Stimulated activated CD8-positive, alpha-beta memory T cell treated with anti-CD3 and anti-CD28 coated beads, Interleukin-15, amount 100 ng/mL, for 4 hours (primary cell): ENCODE measurements around the gene TTL.
A peak's percentile ranks its signal among the peaks of the same experiment; 100 is the strongest.
"Not testable (repeated sequence)": the region's sequence is repeated elsewhere in the genome, so short reads cannot be mapped to it uniquely, and the experiment has no call there.

Experiments used
- DNase-seq, 2 donors: peaks; one replicate each; pipeline ENCODE4 v3.0.0-alpha.2; 2020; ENCODE audit warnings: low read depth in 2 of 2

TTL gene

DNA sequence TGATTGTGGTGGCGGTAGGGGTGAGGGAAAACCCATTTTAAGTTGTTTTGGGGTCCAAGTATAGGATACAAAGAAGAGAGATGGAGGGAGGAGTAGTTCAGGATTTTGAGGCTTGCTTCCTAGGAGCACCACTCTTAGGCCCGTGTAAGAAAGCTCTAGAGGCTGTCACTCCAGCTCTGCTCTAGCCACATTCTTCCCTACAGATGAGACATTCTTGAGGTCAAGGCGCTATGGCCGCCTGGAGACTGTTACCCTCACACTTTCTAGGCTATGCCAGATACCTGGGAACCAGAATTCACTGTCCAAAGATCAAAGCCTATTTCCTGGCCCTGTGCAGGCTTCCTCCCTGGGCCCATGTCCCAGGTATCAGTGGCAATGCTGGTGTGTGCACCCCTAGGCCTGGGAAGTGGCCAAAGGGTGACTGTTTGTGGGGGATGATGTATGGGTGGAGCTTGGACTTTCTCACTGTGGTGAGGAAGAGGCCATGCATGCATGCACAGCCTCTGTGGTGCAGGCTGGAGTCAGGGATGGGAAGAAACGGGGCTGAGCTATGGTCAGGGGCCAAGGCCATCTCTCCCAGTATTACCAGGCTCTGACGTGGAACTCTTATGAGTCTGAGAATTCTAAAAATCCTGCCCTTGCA is 7.0 kb upstream of the TTL start:
- DNase-seq: no peak

DNA sequence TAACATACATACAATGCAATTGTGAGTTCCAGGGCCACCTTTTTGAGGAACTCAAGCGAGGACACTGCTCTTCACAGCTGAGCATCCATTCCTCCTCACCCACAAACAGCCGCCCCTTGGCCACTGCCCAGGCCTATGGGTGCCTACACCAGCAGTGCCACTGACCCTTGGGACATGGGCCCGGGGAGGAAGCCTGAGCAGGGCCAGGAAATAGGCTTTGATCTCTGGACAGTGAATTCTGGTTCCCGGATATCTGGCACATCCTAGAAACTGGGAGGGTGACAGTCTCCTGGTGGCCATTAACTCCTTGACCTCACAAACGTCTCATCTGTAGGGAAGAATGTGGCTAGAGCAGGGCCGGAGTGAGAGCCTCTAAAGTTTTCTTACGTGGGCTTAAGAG is 5.5 kb upstream of the TTL start:
- DNase-seq: no peak

DNA sequence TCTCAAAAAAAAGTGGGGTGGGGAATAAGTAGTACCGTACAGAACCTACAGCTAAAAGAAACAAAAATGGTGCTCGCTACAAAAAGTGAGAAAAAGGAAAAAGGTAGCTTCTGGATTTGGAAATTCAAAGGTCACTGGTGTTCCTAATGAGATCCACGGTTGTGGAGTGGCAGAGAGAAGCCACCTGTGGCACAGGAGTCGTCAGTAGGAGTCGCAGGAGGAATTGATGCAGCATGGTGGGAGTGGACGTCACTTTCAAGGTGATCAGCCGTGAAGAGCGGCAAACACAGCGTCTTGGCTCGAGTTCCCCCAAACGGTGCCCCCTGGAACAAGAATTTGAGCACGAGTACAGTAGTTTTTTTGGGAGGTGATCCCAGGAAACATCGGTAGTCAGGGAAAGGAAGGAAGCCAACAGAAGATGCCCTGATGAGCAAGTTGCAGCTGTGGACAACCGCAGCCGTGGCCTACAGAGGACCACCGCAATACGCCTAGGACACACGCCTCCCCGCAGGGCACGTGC is 1.4 kb upstream of the TTL start:
- no peak for DNase-seq

DNA sequence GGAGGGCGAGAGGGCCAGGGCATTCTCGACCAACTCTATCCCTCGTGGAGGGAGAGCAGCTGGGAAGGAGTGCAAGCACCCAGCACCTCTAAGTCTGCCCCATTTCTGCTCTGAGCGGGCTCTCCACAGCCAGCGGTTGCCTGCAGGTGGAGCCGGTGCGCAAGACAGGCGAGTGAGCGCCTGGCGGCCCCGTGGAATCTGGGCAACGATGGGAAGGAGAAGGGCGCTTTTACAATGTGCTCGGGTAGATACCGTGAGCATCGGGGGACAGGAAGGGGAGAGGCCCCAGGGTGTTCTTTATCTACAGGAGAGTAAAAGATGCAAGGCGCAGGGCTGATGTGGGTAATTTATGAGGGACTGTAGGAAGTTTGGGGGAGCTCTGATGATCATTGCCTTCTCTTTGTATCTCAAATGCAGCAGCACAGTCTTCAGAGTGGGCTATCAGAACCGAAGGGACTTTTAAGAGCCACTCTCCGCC is 867 bp upstream of the TTL start:
- peak; percentile 59 to 65 for DNase-seq

DNA sequence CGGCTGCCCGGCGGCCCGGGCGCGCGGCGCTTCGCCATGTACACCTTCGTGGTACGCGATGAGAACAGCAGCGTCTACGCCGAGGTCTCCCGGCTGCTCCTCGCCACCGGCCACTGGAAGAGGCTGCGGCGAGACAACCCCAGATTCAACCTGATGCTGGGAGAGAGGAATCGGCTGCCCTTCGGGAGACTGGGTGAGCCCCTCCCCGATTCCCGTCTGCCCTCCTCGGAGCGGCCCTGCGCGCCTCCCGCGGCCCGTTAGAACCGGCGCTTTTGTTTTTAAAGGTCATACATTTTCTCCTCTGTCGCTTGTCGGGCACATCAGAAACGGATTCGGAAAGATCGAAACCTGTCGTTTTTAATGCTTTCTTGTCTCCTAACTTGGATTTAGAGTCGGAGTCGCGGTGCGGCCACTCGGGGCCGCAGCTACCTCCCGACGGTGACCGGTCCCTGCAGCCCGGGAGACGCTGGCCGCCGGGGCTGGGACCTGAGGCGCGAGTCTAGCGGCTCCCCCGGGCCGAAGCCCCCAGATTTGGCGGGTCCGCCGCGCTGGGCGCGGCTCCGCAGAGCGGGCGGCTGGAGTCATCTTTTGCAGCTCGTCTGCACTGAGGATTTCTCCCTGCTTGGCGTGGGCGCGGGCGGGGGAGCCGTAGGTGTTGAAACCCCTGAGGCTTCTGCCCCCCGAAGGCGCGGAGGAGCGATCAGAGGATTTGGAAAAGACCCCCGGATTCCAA is 519 bp downstream of the TTL start:
- DNase-seq: peak in 1 of 2 donors; percentile 7

DNA sequence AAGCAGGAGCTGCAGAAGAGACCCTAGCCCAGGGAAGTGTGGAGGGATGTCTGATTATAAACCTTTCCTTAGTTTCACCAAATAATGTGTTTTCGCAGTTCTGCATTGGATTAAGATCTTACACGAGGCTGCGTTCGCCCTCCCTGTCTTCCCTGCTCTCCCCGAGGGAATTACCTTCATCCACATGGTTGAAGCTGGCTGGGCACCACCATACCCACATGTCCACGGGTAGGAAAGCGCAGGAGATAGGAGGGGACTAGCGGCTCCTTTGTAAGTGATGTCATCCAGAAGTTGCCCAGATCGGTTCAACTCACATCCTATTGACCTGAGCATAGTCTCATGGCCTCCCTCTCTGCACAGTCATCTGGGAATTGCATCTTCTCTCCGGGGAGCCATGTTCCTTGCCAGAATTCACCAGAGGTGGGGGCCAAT is 1.1 kb downstream of the TTL start:
- no peak for DNase-seq

DNA sequence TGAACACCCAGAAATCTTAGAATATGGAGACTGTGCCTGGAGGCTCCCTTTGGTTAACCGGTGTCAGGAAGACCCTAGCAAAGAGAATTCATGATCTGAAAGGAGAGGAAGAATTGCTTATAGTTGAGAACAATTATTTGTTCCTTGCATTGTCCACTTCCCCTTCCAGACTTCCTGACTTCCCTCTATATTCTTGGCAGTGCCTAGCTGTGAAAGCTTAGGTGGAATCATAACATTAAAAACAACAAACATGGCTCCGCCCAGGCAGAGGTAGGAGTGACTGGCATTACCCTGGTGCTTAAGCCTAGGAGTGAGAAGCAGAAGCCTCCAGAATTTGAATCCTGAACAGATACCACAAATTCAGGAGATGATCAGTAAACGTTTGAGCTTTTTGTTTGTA is 1.9 kb downstream of the TTL start:
- no peak for DNase-seq

DNA sequence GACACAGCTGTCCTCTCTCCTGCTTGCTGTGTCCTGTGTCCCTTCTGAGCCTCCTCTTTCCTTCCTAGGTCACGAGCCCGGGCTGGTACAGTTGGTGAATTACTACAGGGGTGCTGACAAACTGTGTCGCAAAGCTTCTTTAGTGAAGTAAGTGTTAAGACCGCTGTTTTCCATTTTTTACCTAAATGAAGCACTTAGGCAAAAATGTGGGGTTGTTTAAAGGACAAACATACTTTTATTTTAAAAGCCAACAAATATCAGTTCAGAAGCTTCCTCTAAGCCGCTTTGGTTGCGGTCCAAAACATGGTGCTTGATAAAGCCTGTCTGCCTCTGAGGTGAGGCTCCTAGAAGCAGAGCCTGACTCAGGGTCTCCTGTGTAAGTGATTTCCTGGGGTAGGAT is 3.9 kb downstream of the TTL start:
- DNase-seq: no peak

DNA sequence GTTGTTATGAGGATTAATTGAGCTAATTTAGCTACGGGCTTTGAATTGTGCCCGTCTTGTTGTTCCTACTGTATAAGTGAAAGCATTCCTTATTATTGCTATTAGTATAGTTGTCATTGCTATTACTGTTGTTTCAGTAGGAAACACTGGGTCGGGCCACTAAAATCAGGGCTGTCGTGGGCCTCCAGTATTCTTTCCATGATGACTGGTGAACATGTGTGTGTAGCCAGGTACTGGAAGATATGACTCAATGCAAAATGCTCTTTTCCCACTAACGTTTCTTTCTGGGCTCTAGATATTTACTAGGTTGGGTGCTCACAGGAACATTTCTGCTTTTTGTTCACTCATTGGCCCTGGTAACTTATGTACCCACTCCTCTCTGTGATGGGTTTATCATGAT is 4.9 kb downstream of the TTL start:
- DNase-seq: no peak

DNA sequence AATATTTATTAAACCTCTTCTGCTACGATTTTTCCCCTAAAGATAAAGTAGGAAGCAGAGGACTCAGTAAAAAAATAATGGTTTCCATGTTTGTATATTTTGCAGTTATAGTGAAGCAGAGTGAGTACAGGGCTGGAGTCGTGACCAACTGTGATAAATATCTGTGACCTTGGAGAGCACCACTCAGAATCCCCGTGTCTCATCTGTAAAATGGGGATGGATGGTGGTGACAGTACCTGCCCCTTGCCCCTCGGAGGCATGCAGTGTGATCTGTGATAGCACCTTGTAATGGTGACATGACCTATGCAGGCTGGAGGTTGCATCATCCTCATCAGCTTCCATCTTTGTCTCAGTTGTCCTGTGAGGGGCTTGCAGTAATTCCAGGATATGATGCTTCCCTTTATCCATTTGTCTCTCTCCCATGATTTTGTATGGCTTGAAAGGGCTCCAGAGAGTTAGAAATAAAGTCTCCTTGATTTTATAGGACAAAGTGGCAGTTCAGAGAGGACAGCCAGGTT is 5.5 kb downstream of the TTL start:
- DNase-seq: no peak

DNA sequence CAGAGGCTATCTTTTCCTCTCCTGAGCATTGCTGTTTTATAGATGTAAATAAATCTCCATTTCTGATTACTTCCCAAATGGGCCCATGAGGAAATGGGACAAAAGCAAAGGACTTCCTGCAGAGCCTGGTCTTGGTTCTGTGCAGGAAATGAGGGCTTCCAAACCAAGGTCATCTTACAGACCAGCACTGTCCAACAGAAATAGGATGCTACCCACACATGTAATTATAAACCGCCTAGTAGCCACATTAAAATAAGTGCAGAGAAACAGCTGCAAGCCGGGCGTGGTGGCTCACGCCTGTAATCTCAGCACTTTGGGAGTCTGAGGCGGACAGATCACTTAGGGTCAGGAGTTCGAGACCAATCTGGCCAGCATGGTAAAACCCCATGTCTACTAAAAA is 6.2 kb downstream of the TTL start:
- no peak for DNase-seq

DNA sequence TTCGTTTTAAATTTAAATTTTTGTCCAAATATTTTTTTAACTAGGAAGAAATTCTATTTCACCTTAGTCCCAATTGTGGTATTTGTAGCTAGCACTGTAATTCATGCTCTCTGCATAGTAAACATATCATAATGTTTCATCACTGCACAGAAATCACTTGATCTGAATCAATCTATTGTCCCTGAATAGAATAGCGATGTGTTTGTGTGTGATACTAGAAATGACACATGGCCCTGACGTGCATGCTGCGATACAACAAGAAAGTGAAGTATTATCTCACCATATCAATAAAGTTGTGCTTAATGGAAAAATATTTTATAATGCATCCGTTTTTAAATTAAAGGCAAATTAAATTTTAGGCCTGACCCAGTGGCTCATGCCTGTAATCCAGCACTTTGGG is 10.0 kb downstream of the TTL start:
- no peak for DNase-seq

DNA sequence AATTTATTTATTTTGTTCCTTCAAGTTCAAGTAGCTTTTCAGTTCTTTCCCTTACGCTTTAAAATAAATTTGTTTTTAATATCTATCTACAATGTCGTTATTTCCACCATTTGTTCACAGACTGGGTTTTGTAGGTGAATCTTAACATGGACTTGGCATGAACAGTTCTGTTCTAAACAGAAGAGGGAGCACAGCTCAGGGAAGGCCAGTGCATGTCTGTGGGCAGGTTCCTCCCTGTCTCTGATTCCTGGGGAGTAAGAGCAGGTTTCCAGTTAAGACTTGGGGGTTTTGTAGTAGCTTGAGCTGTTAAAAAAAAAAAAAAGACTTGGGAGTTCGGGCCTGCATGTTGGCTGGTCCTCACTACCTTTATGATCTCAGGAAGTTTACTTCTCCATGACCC is 11.1 kb downstream of the TTL start:
- DNase-seq: no peak

DNA sequence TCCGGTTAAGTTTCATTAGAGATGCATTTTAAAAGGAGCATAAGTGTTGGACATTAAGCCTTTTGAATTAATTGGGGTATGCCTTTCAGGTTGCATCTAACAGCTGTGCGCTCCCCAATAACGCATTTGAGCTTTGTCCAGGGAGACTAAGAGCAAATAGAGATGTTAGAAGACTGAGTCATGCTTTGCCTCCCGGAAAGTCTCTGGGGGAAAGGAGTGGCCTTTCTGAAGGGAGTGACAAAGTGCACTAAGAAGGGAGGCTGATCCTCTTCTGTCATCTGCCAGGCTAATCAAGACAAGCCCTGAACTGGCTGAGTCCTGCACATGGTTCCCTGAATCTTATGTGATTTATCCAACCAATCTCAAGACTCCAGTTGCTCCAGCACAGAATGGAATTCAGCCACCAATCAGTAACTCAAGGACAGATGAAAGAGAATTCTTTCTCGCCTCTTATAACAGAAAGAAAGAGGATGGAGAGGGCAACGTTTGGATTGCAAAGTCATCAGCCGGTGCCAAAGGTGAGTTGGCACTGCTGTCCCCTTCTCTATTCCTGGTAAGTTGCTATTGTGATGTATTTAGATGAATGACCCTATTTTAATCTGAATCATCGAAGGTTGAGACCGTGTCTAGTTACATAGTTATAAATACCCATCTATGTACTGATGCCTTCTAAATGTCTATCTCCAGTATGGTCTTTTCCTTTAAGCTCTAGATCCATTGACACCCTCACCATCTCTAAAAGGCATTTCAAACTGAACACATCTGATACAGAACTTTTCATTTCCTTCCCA is 12.1 kb downstream of the TTL start:
- no peak for DNase-seq

DNA sequence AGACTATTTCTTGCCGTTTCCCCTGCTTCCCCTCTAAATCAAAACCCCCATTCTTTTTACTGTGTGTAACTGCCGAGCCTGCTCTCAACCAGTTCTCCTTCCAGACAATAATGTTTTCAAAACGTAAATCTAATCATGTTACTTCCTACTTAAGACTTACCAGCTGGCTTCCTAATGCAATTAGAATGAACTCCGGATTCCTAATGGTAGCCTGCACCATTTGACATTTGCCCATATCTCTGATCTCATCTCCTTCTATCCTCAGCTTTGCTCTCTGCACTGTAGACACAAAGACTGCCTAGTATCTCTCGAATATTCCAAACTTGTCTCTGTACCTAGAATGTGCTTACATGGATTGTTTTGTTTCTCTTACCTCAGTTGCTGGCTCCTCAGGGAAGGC is 12.9 kb downstream of the TTL start:
- no peak for DNase-seq

DNA sequence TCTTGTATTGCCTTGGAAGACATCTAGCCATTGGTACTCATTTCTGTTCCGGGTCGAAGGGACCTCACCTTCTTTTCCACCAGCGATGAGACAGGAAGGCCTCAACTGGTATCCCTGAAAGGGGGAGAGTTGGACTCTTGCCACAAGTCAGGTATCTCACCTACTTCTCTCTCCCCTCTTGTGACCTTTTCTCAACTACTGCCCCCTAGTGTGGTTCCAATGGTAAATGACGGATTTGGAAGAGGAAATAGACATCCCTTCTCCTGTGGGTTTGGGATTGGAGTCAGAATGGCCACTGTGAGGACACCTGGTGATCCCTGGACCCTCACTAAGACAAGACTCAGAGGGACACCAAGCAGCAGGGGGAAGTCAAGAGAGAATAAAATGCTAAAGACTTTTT is 13.9 kb downstream of the TTL start:
- not testable (repeated sequence) for DNase-seq

DNA sequence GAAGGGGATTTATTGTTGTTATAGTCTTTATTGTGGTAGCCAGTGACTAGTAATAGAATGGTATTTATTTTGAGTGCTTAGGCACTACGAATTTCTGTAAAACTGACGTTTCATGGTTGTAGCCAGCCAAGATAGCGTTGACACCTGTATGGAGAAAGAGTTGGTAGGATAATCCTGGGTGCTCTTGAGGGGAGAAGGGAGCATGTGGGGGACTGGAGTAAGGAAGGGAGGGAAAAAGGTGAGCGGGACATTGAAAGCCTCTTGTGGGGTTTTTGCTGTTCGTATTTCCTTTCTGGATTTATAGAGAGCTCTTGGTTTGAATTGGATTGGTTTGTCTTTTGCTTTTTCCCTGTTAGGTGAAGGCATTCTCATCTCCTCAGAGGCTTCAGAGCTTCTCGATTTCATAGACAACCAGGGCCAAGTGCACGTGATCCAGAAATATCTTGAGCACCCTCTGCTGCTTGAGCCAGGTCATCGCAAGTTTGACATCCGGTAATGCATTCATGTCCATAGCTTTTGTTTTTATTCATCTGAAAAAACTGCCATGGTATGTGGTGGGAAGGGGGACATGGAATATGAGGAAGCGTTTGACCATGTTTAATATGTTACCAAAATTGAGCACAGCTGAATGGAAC is 19.0 kb downstream of the TTL start:
- DNase-seq: not testable (repeated sequence)

DNA sequence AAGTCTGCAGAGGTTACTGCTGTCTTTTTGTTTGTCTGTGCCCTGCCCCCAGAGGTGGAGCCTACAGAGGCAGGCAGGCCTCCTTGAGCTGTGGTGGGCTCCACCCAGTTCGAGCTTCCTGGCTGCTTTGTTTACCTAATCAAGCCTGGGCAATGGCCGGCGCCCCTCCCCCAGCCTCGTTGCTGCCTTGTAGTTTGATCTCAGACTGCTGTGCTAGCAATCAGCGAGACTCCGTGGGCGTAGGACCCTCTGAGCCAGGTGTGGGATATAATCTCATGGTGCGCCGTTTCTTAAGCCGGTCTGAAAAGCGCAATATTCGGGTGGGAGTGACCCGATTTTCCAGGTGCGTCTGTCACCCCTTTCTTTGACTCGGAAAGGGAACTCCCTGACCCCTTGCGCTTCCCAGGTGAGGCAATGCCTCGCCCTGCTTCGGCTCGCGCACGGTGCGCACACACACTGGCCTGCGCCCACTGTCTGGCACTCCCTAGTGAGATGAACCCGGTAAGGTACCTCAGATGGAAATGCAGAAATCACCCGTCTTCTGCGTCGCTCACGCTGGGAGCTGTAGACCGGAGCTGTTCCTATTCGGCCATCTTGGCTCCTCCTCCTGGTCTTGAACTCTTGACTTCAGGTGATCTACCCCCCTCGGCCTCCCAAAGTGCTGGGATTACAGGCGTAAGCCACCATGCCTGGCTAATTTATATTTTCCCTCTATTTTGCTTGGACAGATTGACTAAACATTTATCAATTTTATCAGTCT is 27.5 kb downstream of the TTL start:
- not testable (repeated sequence) for DNase-seq

DNA sequence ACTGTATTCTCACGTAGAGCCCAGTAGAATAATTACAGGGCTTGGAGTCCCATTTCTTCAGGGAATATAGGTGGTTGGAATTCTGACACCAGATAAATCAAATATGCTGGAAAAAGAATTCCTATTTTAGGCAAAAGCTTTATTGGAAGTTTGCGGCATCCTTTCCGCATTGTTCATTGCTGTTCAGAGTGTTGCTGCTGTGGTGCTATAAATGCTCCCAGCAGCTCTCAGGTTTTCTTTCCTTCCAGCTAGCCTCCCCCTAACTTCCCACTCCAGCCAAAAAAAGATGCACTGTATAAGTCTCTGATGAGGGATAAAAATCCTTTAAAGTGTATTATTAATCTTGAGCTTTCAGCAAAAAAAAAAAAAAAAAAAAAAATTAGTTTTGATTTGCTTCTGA is 34.8 kb downstream of the TTL start:
- DNase-seq: no peak

DNA sequence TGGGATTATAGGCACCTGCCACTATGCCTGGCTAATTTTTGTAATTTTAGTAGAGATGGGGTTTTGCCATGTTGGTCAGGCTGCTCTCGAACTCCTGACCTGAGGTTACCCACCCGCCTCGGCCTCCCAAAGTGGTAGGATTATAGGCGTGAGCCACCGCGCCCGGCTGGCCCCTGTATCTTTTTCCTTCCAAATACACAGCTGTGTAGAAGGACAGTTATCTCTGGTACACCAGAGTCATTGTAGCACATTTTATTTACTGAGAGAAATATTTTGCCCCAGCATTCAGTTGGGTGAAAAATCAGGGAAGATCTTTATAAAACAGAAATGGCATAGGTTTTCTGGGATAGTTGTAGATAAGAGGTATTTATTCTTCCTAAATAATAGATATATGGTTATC is 36.9 kb downstream of the TTL start:
- no peak for DNase-seq

DNA sequence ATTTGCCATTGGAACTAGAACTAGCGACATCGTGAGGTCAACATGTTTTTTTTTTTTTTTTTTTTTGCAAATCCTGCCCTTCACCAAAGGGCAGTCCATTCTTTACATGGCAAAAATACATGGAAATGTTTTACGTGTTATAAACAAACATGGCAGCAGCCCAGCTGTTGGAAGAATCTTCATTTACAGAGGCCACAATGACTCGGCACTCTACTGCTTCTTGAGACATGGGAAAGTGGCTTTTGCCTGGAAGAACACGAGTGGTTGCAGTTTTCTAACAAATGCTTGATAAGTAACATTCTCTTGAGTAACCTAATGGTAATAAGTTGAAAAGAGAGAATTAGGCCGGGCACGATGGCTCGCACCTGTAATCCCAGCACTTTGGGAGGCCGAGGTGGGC is 37.5 kb downstream of the TTL start:
- no peak for DNase-seq
